GM23248 (cell line): ENCODE results near the gene MPRIP. TPM values are rescaled to one million over a fixed set of nuclear protein-coding genes. Genes with fewer than 3 reads are reported as not detected.

Source experiments
- DNase-seq: peaks from one replicate; pipeline ENCODE4 v3.0.0-alpha.2; 2015
- H2AFZ ChIP-seq: fragments of 200-600 bp; sonication (generic); 2 replicates; pipeline ENCODE4 v1.6.1; 2016; ENCODE audit warnings: antibody characterized with exemption
- H3F3A ChIP-seq: fragments of 200-600 bp; sonication (generic); 2 replicates; pipeline ENCODE4 v1.6.1; 2016; ENCODE audit warnings: mild to moderate bottlenecking, antibody characterized with exemption, mixed run types; ENCODE audit not compliant: insufficient read depth
- H3K27ac ChIP-seq: fragments of 200-600 bp; sonication (generic); 2 replicates; pipeline ENCODE4 v1.5.1; 2016; ENCODE audit warnings: mild to moderate bottlenecking
- H3K27me3 ChIP-seq: fragments of 200-600 bp; sonication (generic); replicated peaks from 2 replicates; pipeline ENCODE4 v1.6.1; 2016; ENCODE audit warnings: mild to moderate bottlenecking; ENCODE audit not compliant: insufficient read depth
- H3K36me3 ChIP-seq: fragments of 200-600 bp; sonication (generic); 2 replicates; pipeline ENCODE4 v1.6.1; 2016; ENCODE audit warnings: low read depth, mild to moderate bottlenecking
- H3K4me1 ChIP-seq: fragments of 200-600 bp; sonication (generic); 2 replicates; pipeline ENCODE4 v1.6.1; 2016; ENCODE audit warnings: mild to moderate bottlenecking; ENCODE audit not compliant: insufficient read depth
- H3K4me2 ChIP-seq: fragments of 200-600 bp; sonication (generic); one replicate; pipeline ENCODE4 v1.6.1; 2016; ENCODE audit warnings: mild to moderate bottlenecking; ENCODE audit not compliant: unreplicated experiment
- H3K4me3 ChIP-seq: fragments of 200-600 bp; sonication (generic); 2 replicates; pipeline ENCODE4 v1.5.1; 2016; ENCODE audit warnings: mild to moderate bottlenecking
- H3K79me2 ChIP-seq: fragments of 200-600 bp; sonication (generic); 2 replicates; pipeline ENCODE4 v1.6.1; 2016; ENCODE audit warnings: mild to moderate bottlenecking; ENCODE audit not compliant: insufficient read depth
- H3K9ac ChIP-seq: fragments of 200-600 bp; sonication (generic); 2 replicates; pipeline ENCODE4 v1.6.1; 2016; ENCODE audit warnings: mild to moderate bottlenecking
- H3K9me2 ChIP-seq: fragments of 200-600 bp; sonication (generic); 2 replicates; pipeline ENCODE4 v1.6.1; 2016; ENCODE audit warnings: mixed run types, mild to moderate bottlenecking, moderate library complexity; ENCODE audit not compliant: insufficient read depth
- H3K9me3 ChIP-seq: fragments of 200-600 bp; sonication (generic); one replicate; pipeline ENCODE4 v1.6.1; 2017; ENCODE audit warnings: low read depth
- H4K20me1 ChIP-seq: fragments of 200-600 bp; sonication (generic); 2 replicates; pipeline ENCODE4 v1.6.0; 2016; ENCODE audit not compliant: insufficient read depth
- EZH2 ChIP-seq: fragments of 200-600 bp; sonication (generic); IDR thresholded peaks from 2 replicates; pipeline ENCODE4 v1.6.1; 2018; ENCODE audit warnings: antibody characterized with exemption, mild to moderate bottlenecking; ENCODE audit not compliant: insufficient read depth, poor library complexity, severe bottlenecking
- EZH2phosphoT487 ChIP-seq: fragments of 200-600 bp; sonication (generic); IDR thresholded peaks from 2 replicates; pipeline ENCODE4 v1.6.1; 2018; ENCODE audit warnings: antibody characterized with exemption, moderate library complexity, mild to moderate bottlenecking, low read depth; ENCODE audit not compliant: insufficient read depth
- WGBS, 2 experiments: methylation state at CpG; one replicate each; pipeline ENCODE4 v1.1.6; 2015 to 2017; ENCODE audit warnings: low lambda C conversion rate in 2 of 2, low coverage in 1 of 2; ENCODE audit errors: missing lambda C conversion rate in 2 of 2; 5-methylcytosine and 5-hydroxymethylcytosine counted together
- in situ Hi-C: fragments of 300-500 bp; cut with MboI; formaldehyde crosslinking; loops from 2 replicates; pipeline ENCODE4 v1.15.0; 2020
- polyA plus RNA-seq: library from polyadenylated mRNA; unstranded; fragments of >200 nt; fragmentation: Nextera tagmentation; extraction: Ambion mirVana; gene quantifications from 2 replicates; pipeline ENCODE4 v1.2.1, GENCODE V29; 2016
- total RNA-seq: library from RNA; depleted of rRNA; stranded (reverse); fragments of >200 nt; shearing (Covaris generic); gene quantifications from 2 replicates; pipeline ENCODE4 v1.2.3, GENCODE V29; 2014

MPRIP gene
- total and polyA plus RNA-seq, 2 experiments from 2014 or later = 73.5 to 292 TPM

DNA sequence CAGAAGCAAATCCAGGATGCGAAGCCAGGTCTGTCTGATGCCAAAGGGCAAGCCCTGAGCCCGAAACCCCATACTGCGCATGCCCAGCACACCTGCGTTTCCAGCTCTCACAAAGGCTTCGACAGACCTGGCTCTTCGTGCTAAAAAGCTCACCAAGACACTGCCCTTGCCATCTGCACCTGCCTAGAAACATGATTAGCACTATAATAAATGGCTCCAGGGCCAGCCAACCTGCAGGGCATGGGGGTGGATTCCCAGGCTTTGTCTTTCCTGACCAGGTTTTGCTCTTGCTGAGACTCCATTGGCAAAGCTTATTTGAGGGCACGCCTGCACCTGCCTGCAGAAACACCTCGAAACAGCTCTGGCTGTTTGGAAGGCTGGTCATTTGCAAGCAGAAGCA, 178.3 kb downstream of the MPRIP start:
- Histone ChIP-seq H3K9me3 (no peaks in the 10 kb centered on the region), H2AFZ (no peak overlapping the region), H3K9ac (no peak overlapping the region), H3K4me3 (no peak overlapping the region), H3F3A (no peaks in the 10 kb centered on the region), H3K4me2 (no peak overlapping the region), H3K36me3 (peaks cover 23% of the 10 kb centered on the region; the same call in 1 of the 2 replicates), H3K9me2 (no peaks in the 10 kb centered on the region), H4K20me1 (no peaks in the 10 kb centered on the region), H3K27ac (no peak overlapping the region), H3K79me2 (no peaks in the 10 kb centered on the region), H3K4me1 (no peaks in the 10 kb centered on the region), H3K27me3 (no peaks in the 10 kb centered on the region)
- no peak for DNase-seq
- no peak for TF ChIP-seq EZH2
- TF ChIP-seq EZH2phosphoT487 = no peak
- WGBS, 2 experiments = 89 to 93% methylated on average over 8 of the region's 8 CpGs
- in situ Hi-C loops = no loop called here

DNA sequence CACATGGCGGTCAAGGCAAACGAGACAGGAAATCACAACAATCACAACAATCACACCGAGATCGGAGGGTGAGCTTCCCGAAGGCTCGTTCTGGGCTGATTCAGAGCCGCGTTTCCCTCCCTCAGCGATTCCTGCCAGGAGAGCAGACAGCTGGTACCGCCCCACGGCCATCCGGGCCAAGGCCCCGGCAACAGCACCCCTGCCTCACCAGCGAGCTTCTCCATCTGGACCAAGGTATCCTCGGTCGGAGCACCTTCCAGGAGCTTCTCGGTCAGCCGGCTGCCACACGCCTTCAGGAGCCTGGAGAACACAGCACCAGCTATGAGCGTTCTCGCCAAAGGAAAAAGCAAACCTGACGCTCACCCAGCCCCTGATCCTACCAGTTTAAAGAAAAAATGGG, 179.1 kb downstream of the MPRIP start:
- no peak overlapping the region for H3K27ac ChIP-seq
- H3K27me3 ChIP-seq = no peaks in the 10 kb centered on the region
- no peak overlapping the region for H3K4me2 ChIP-seq
- H3K9ac ChIP-seq = no peak overlapping the region
- 69 to 71% methylated on average over 22 of the region's 22 CpGs for WGBS, 2 experiments
- no peak overlapping the region for H2AFZ ChIP-seq
- H3K4me3 ChIP-seq = no peak overlapping the region
- H3K79me2 ChIP-seq = no peaks in the 10 kb centered on the region
- no peaks in the 10 kb centered on the region for H3K4me1 ChIP-seq
- DNase-seq = no peak
- H3K36me3 ChIP-seq = peaks cover 31% of the 10 kb centered on the region; the same call in 1 of the 2 replicates
- H4K20me1 ChIP-seq = no peaks in the 10 kb centered on the region
- no peak for TF ChIP-seq EZH2phosphoT487
- TF ChIP-seq EZH2 = no peak
- no peaks in the 10 kb centered on the region for H3F3A ChIP-seq
- H3K9me3 ChIP-seq = no peaks in the 10 kb centered on the region
- no peaks in the 10 kb centered on the region for H3K9me2 ChIP-seq
- in situ Hi-C loops = no loop called here

DNA sequence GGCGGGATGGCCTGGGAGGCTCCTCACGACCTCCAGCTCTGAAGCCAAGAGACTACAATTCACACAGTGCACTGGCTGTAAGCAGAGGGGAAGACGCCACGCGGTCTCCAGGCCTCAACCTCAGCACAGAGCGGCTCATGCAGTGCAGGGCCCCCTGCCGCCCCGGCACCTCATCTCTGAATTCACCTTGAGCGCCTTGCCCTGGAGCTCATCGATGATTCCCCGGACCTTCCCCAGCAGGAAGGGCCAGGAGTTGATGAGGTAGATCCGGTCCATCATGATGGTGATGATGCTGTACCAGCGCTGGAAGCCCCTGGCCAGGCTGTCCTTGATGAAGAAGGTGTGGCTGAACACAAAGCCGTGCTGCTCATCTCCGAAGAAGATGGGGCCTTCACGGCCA, 181.5 kb downstream of the MPRIP start:
- H3K9me3 ChIP-seq = no peaks in the 10 kb centered on the region
- no peak overlapping the region for H3K4me2 ChIP-seq
- no peaks in the 10 kb centered on the region for H3F3A ChIP-seq
- no peaks in the 10 kb centered on the region for H3K27me3 ChIP-seq
- no peaks in the 10 kb centered on the region for H3K79me2 ChIP-seq
- no peak overlapping the region for H3K4me3 ChIP-seq
- H3K9ac ChIP-seq = no peak overlapping the region
- no peak for DNase-seq
- H2AFZ ChIP-seq = no peak overlapping the region
- no peaks in the 10 kb centered on the region for H4K20me1 ChIP-seq
- no peak overlapping the region for H3K27ac ChIP-seq
- TF ChIP-seq EZH2 = no peak
- TF ChIP-seq EZH2phosphoT487 = no peak
- no peaks in the 10 kb centered on the region for H3K4me1 ChIP-seq
- WGBS, 2 experiments = 91 to 93% methylated on average over 16 of the region's 16 CpGs
- in situ Hi-C loops = no loop called here
- H3K36me3 ChIP-seq = peaks cover 28% of the 10 kb centered on the region; the same call in 1 of the 2 replicates
- no peaks in the 10 kb centered on the region for H3K9me2 ChIP-seq

DNA sequence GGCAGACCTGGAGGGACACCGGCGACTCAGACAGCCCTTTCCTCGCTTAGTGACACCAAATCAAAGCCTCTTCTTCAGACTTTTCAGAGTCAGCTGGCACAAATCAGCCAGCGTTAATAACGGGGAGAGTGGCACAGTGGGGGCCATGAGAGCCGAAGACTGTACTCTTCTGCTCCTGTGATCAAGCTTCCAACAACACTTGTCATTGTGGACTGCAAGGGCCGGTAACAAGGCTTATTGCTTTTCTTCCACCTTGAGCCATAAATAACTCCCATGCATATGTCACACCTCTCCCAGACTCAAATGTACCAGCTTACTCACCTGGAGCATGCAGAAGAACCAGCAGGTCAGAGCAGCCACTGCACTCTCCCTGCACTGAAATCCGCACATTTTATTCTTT, 181.9 kb downstream of the MPRIP start:
- H3K4me3 ChIP-seq = no peak overlapping the region
- H4K20me1 ChIP-seq = no peaks in the 10 kb centered on the region
- H3K9me2 ChIP-seq = no peaks in the 10 kb centered on the region
- no peaks in the 10 kb centered on the region for H3K79me2 ChIP-seq
- H3K4me2 ChIP-seq = no peak overlapping the region
- H3K27me3 ChIP-seq = no peaks in the 10 kb centered on the region
- no peak overlapping the region for H2AFZ ChIP-seq
- no peak overlapping the region for H3K9ac ChIP-seq
- peaks cover 30% of the 10 kb centered on the region; the same call in 1 of the 2 replicates for H3K36me3 ChIP-seq
- in situ Hi-C loops = no loop called here
- no peak for TF ChIP-seq EZH2phosphoT487
- TF ChIP-seq EZH2 = no peak
- no peak overlapping the region for H3K27ac ChIP-seq
- no peaks in the 10 kb centered on the region for H3K4me1 ChIP-seq
- H3K9me3 ChIP-seq = no peaks in the 10 kb centered on the region
- DNase-seq = no peak
- H3F3A ChIP-seq = no peaks in the 10 kb centered on the region
- WGBS, 2 experiments = 80 to 84% methylated on average over 8 of the region's 8 CpGs

DNA sequence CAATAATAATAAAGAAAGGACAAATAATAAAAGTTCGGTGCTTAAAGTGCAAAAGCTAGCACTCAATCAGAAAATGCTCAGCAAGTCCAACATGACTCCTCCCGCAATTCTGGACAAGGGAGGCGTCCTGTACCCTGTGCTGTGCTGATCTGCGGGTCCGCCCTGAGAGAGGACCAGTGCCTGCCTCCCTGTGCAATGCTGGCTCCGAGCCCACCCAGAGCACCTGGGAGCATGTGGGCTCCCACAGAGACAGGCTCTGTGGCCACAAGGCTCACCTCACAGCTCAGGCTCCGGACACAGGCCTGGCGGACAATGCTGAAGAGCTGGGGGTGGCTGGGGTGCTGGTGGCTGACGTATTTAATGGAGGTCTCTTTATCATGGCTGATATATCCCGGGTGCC, 183.6 kb downstream of the MPRIP start:
- in situ Hi-C loops = no loop called here
- H3K9me2 ChIP-seq = no peaks in the 10 kb centered on the region
- no peaks in the 10 kb centered on the region for H3K27me3 ChIP-seq
- no peak overlapping the region for H3K27ac ChIP-seq
- H3K79me2 ChIP-seq = no peaks in the 10 kb centered on the region
- no peak for DNase-seq
- WGBS, 2 experiments = 84 to 85% methylated on average over 10 of the region's 10 CpGs
- H3K9me3 ChIP-seq = no peaks in the 10 kb centered on the region
- no peaks in the 10 kb centered on the region for H4K20me1 ChIP-seq
- no peaks in the 10 kb centered on the region for H3F3A ChIP-seq
- no peaks in the 10 kb centered on the region for H3K4me1 ChIP-seq
- H3K9ac ChIP-seq = no peak overlapping the region
- H3K36me3 ChIP-seq = peaks cover 40% of the 10 kb centered on the region; the same call in 1 of the 2 replicates
- H3K4me2 ChIP-seq = no peak overlapping the region
- TF ChIP-seq EZH2 = no peak
- no peak for TF ChIP-seq EZH2phosphoT487
- H2AFZ ChIP-seq = no peak overlapping the region
- H3K4me3 ChIP-seq = no peak overlapping the region
